H1 (cell line): Measurements from ENCODE around the gene ZRANB3. TPM values are rescaled to one million over a fixed set of nuclear protein-coding genes. Genes with fewer than 3 reads are reported as not detected.

Experiments
- CTCF ChIA-PET: fragments of 300-600 bp; sonication (Branson Sonifier 250); formaldehyde crosslinking; loops from one replicate; lab custom pipeline; 2021; ENCODE audit not compliant: partially characterized antibody; lab: Charles Lee
- POLR2A ChIA-PET: fragments of 300-600 bp; sonication (Branson Sonifier 250); formaldehyde crosslinking; loops from one replicate; lab custom pipeline; 2021; ENCODE audit warnings: inconsistent platforms; ENCODE audit not compliant: partially characterized antibody; lab: Charles Lee
- DNase-seq, 2 experiments: peaks; one replicate each; pipeline versions ENCODE4 v3.0.0 to v3.0.0-alpha.2; 2010 to 2022; ENCODE audit warnings: low spot score in 2 of 2, low read depth in 1 of 2, mixed read lengths in 1 of 2
- FAIRE-seq: peaks from 2 replicates; lab custom pipeline; 2011; peaks lifted over from hg19 to GRCh38; lab: Jason Lieb, UNC
- H2AFZ ChIP-seq: 2 replicates; pipeline ENCODE4 v1.8.1; 2012; ENCODE audit warnings: low read length, inconsistent platforms
- H2AK5ac ChIP-seq: 2 replicates; pipeline ENCODE4 v1.6.1; 2013; ENCODE audit warnings: low read depth, low read length
- H2BK120ac ChIP-seq: replicated peaks from 2 replicates; pipeline ENCODE3; 2013; ENCODE audit warnings: low read depth, low read length, inconsistent platforms
- H2BK12ac ChIP-seq: 2 replicates; pipeline ENCODE4 v1.6.1; 2013; ENCODE audit warnings: low read depth, low read length
- H2BK15ac ChIP-seq: 2 replicates; pipeline ENCODE4 v1.6.1; 2013; ENCODE audit warnings: low read length
- H2BK20ac ChIP-seq: 2 replicates; pipeline ENCODE4 v1.6.1; 2013; ENCODE audit warnings: low read length
- H2BK5ac ChIP-seq: 2 replicates; pipeline ENCODE4 v1.6.1; 2013; ENCODE audit warnings: low read depth, low read length
- H3K14ac ChIP-seq: 2 replicates; pipeline ENCODE4 v1.6.1; 2013; ENCODE audit warnings: inconsistent platforms; ENCODE audit not compliant: insufficient read length
- H3K18ac ChIP-seq: 2 replicates; pipeline ENCODE4 v1.6.1; 2013; ENCODE audit warnings: low read length; ENCODE audit errors: extremely low read depth
- H3K23ac ChIP-seq: 2 replicates; pipeline ENCODE4 v1.6.1; 2013; ENCODE audit warnings: inconsistent platforms; ENCODE audit not compliant: insufficient read length
- H3K23me2 ChIP-seq: 2 replicates; pipeline ENCODE4 v1.6.1; 2013; ENCODE audit warnings: low read depth, low read length
- H3K27ac ChIP-seq: 2 replicates; pipeline ENCODE4 v1.6.1; 2011; ENCODE audit warnings: low read depth, low read length, inconsistent platforms
- H3K27me3 ChIP-seq, 4 experiments: replicated peaks in 1 of 4; 1 replicate in 1 of 4; 2 replicates in 3 of 4; pipeline versions ENCODE4 v1.6.1 to v1.8.1; 2011 to 2013; ENCODE audit warnings: low read length in 3 of 4, mild to moderate bottlenecking in 3 of 4, inconsistent platforms in 2 of 4, mixed read lengths in 2 of 4, moderate library complexity in 1 of 4; ENCODE audit not compliant: control insufficient read depth in 3 of 4, insufficient read depth in 3 of 4; ENCODE audit errors: extremely low read depth in 1 of 4
- H3K36me3 ChIP-seq, 4 experiments: 2 replicates each; pipeline versions ENCODE4 v1.6.1 to v1.8.1; 2011 to 2013; ENCODE audit warnings: mild to moderate bottlenecking in 4 of 4, low read length in 3 of 4, moderate library complexity in 2 of 4, control low read depth in 1 of 4, inconsistent platforms in 1 of 4; ENCODE audit not compliant: insufficient read depth in 4 of 4, control insufficient read depth in 2 of 4
- H3K4ac ChIP-seq: replicated peaks from 2 replicates; pipeline ENCODE3; 2013; ENCODE audit warnings: low read length, low read depth, mixed read lengths, inconsistent platforms; ENCODE audit not compliant: insufficient read length
- H3K4me1 ChIP-seq, 4 experiments: replicated peaks in 1 of 4; 1 replicate in 1 of 4; 2 replicates in 3 of 4; pipeline versions ENCODE4 v1.6.1 to v1.8.1; 2011 to 2013; ENCODE audit warnings: low read length in 3 of 4, inconsistent platforms in 2 of 4, mixed read lengths in 1 of 4; ENCODE audit not compliant: insufficient read depth in 4 of 4, control insufficient read depth in 3 of 4
- H3K4me2 ChIP-seq, 2 experiments: 2 replicates each; pipeline versions ENCODE4 v1.6.1 to v1.8.1; 2011 to 2013; ENCODE audit warnings: low read depth in 2 of 2, low read length in 2 of 2, control low read depth in 1 of 2, inconsistent platforms in 1 of 2, mild to moderate bottlenecking in 1 of 2; ENCODE audit not compliant: insufficient read depth in 1 of 2
- H3K4me3 ChIP-seq, 4 experiments: fragments of 200-600, 300-600 bp in 1 of 4; sonication (generic), shearing (Covaris generic), sonication (Bioruptor Twin) in 1 of 4; 2 replicates each; pipeline versions ENCODE4 v1.5.1 to v1.8.1; 2011 to 2016; ENCODE audit warnings: low read length in 4 of 4, low read depth in 3 of 4, control low read depth in 2 of 4, inconsistent platforms in 2 of 4, mild to moderate bottlenecking in 2 of 4, mixed read lengths in 1 of 4, moderate library complexity in 1 of 4; ENCODE audit not compliant: insufficient read depth in 2 of 4; ENCODE audit errors: extremely low read depth in 1 of 4
- H3K56ac ChIP-seq: replicated peaks from 2 replicates; pipeline ENCODE3; 2013; ENCODE audit warnings: low read depth, mild to moderate bottlenecking, mixed read lengths, low read length, inconsistent platforms; ENCODE audit not compliant: insufficient read length
- H3K79me1 ChIP-seq: 2 replicates; pipeline ENCODE4 v1.6.1; 2013; ENCODE audit warnings: low read depth, low read length, control low read depth
- H3K79me2 ChIP-seq, 2 experiments: 2 replicates each; pipeline versions ENCODE4 v1.6.1 to v1.8.1; 2012 to 2013; ENCODE audit warnings: low read length in 2 of 2, mild to moderate bottlenecking in 2 of 2, inconsistent platforms in 1 of 2; ENCODE audit not compliant: insufficient read depth in 2 of 2, control insufficient read depth in 1 of 2
- H3K9ac ChIP-seq, 4 experiments: replicated peaks in 1 of 4; 1 replicate in 1 of 4; 2 replicates in 3 of 4; pipeline versions ENCODE4 v1.6.1 to v1.8.1; 2011 to 2013; ENCODE audit warnings: low read depth in 3 of 4, low read length in 3 of 4, control low read depth in 2 of 4, mild to moderate bottlenecking in 2 of 4, moderate library complexity in 2 of 4, inconsistent platforms in 1 of 4; ENCODE audit errors: extremely low read depth in 1 of 4
- H3K9me3 ChIP-seq, 2 experiments: 2 replicates each; pipeline versions ENCODE4 v1.6.1 to v1.8.1; 2012 to 2013; ENCODE audit warnings: mild to moderate bottlenecking in 2 of 2, moderate library complexity in 2 of 2, control low read depth in 1 of 2, inconsistent platforms in 1 of 2, low read depth in 1 of 2, low read length in 1 of 2, mixed read lengths in 1 of 2; ENCODE audit not compliant: insufficient read depth in 2 of 2
- H4K20me1 ChIP-seq, 2 experiments: replicated peaks in 1 of 2; 2 replicates each; pipeline versions ENCODE3 to v1.8.1; 2011 to 2013; ENCODE audit warnings: inconsistent platforms in 2 of 2, low read length in 2 of 2, mild to moderate bottlenecking in 1 of 2; ENCODE audit not compliant: insufficient read depth in 2 of 2, control insufficient read depth in 1 of 2
- H4K5ac ChIP-seq: 2 replicates; pipeline ENCODE4 v1.6.1; 2013; ENCODE audit warnings: low read length, low read depth, mixed read lengths, inconsistent platforms; ENCODE audit not compliant: insufficient read length
- H4K8ac ChIP-seq: 2 replicates; pipeline ENCODE4 v1.8.0; 2013; ENCODE audit warnings: mild to moderate bottlenecking, moderate library complexity, low read length, inconsistent platforms; ENCODE audit not compliant: insufficient read depth; ENCODE audit errors: extremely low read depth
- H4K91ac ChIP-seq: replicated peaks from 2 replicates; pipeline ENCODE3; 2013; ENCODE audit warnings: low read length, mixed read lengths, inconsistent platforms; ENCODE audit not compliant: insufficient read length
- CEBPB ChIP-seq: IDR thresholded peaks from 2 replicates; pipeline ENCODE4 v1.6.1; 2012; ENCODE audit warnings: low read depth, low read length
- CHD2 ChIP-seq: IDR thresholded peaks from 2 replicates; pipeline ENCODE4 v1.6.1; 2012; ENCODE audit warnings: low read length, improper control_type of control experiment
- KDM5A ChIP-seq: fragments of 200-600 bp; IDR thresholded peaks from 2 replicates; pipeline ENCODE4 v1.7.1; 2012; ENCODE audit warnings: mild to moderate bottlenecking, low read length, inconsistent platforms, mixed read lengths
- MAFK ChIP-seq: IDR thresholded peaks from 2 replicates; pipeline ENCODE4 v1.6.1; 2012; ENCODE audit warnings: low read depth, mild to moderate bottlenecking, improper control_type of control experiment, low read length
- MAX ChIP-seq: IDR thresholded peaks from 2 replicates; pipeline ENCODE4 v1.6.1; 2012; ENCODE audit warnings: inconsistent platforms
- NANOG ChIP-seq: IDR thresholded peaks from 2 replicates; pipeline ENCODE4 v1.6.1; 2011; ENCODE audit warnings: low read length, low read depth, mild to moderate bottlenecking, inconsistent platforms; ENCODE audit not compliant: insufficient read depth, poor library complexity, severe bottlenecking
- NRF1 ChIP-seq: IDR thresholded peaks from 2 replicates; pipeline ENCODE4 v1.6.1; 2011; ENCODE audit warnings: mild to moderate bottlenecking, low read depth, low read length, improper control_type of control experiment
- RBBP5 ChIP-seq: IDR thresholded peaks from 2 replicates; pipeline ENCODE4 v1.7.1; 2012; ENCODE audit warnings: low read depth, mild to moderate bottlenecking, inconsistent platforms, low read length, moderate library complexity, borderline replicate concordance
- RFX5 ChIP-seq: IDR thresholded peaks from 2 replicates; pipeline ENCODE4 v1.6.1; 2011; ENCODE audit warnings: low read depth, low read length, improper control_type of control experiment, borderline replicate concordance
- RNF2 ChIP-seq: fragments of 200-900, 300-1000 bp; sonication (generic); IDR thresholded peaks from 2 replicates; pipeline ENCODE4 v1.7.1; 2016; ENCODE audit warnings: borderline replicate concordance, low read depth, mild to moderate bottlenecking, antibody characterized with exemption, low read length; ENCODE audit not compliant: poor library complexity, severe bottlenecking; ENCODE audit errors: missing control alignments
- SRF ChIP-seq: IDR thresholded peaks from 2 replicates; pipeline ENCODE4 v1.6.1; 2011; ENCODE audit warnings: mild to moderate bottlenecking, low read depth, low read length, moderate library complexity
- WGBS, 2 experiments: shearing (Covaris generic) in 1 of 2; methylation state at CpG; one replicate each; pipeline versions ENCODE4 v1.1.6 to v1.1.7; 2013 to 2015; ENCODE audit warnings: low lambda C conversion rate in 2 of 2, mixed read lengths in 2 of 2, inconsistent platforms in 1 of 2, low coverage in 1 of 2, missing lambda C conversion rate in 1 of 2; ENCODE audit not compliant: insufficient replicate concordance in 2 of 2, insufficient coverage in 1 of 2, insufficient read length in 1 of 2; ENCODE audit errors: extremely low coverage in 1 of 2, missing lambda C conversion rate in 1 of 2; 5-methylcytosine and 5-hydroxymethylcytosine counted together
- polyA plus RNA-seq, 7 experiments: library from polyadenylated mRNA; depleted of rRNA in 3 of 7; stranded (reverse) in 5 of 7; unstranded in 2 of 7; fragments of >200 nt in 5 of 7; fragments of 200-250 nt in 2 of 7; gene quantifications; 1 replicate in 5 of 7; 2 replicates in 1 of 7; 4 replicates in 1 of 7; pipeline versions ENCODE4 v1.2.1 to v1.2.3, GENCODE V29; 2011 to 2013; ENCODE audit warnings: missing spikeins in 2 of 7, mixed read lengths in 2 of 7
- total RNA-seq: library from RNA; stranded (reverse); fragmentation: NEBNext Ultra II Directional; extraction: Animal tissue kit (Norgen Biotek cat#: 25700); gene quantifications from 2 replicates; pipeline ENCODE4 v1.2.1, GENCODE V29; 2021

The ZRANB3 gene
- total and polyA plus RNA-seq, 2 of the 8 experiments (the other 6 are each of a cell fraction or from before 2014, with no cell fraction given), result 4.5 to 19.3 TPM

GRCh38 chr2:135451966-135452365 is 79.1 kb downstream of the ZRANB3 start:
- Histone ChIP-seq H3K79me2 (0 out of 4 replicates have a peak, but pooled peaks cover 0 to 3% of the 10 kb centered on the region in 2 experiments), H3K27ac (no peak overlapping the region), H2AK5ac (no peak overlapping the region), H4K8ac (no peak overlapping the region), H3K4ac (no peak overlapping the region), H4K91ac (no peak overlapping the region), H2BK20ac (no peak overlapping the region), H2AFZ (no peak overlapping the region), H2BK15ac (no peak overlapping the region), H4K20me1 (no peaks in the 10 kb centered on the region), H3K4me1 (no peaks in the 10 kb centered on the region), H3K18ac (no peak overlapping the region), H3K23me2 (no peaks in the 10 kb centered on the region), H3K4me3 (no peak overlapping the region), H2BK120ac (no peak overlapping the region), H3K79me1 (no peaks in the 10 kb centered on the region), H3K9ac (no peak overlapping the region), H3K14ac (no peak overlapping the region), H3K36me3 (peaks cover 0 to 11% (median 0%) of the 10 kb centered on the region in 4 experiments; a peak in 3 of 8 replicates), H2BK12ac (no peak overlapping the region), H3K23ac (no peak overlapping the region), H3K56ac (no peak overlapping the region), H3K4me2 (no peak overlapping the region), H3K27me3 (no peaks in the 10 kb centered on the region), H3K9me3 (peaks cover 10 to 29% of the 10 kb centered on the region in 2 experiments; a peak in 3 of 4 replicates), H2BK5ac (no peak overlapping the region), H4K5ac (no peak overlapping the region)
- ChIA-PET POLR2A (no interaction called here), CTCF (no interaction called here)
- no peak for DNase-seq
- 92% methylated on average over 1 of the region's 1 CpG; no CpG with 5 or more reads in 1 of the 2 experiments for WGBS, 2 experiments
- no peak for FAIRE-seq
- TF ChIP-seq SRF (no peak), NRF1 (no peak), RFX5 (no peak), RNF2 (no peak), CHD2 (no peak), CEBPB (no peak), RBBP5 (no peak), MAX (no peak), NANOG (no peak), KDM5A (no peak), MAFK (no peak)
